H1 (cell line): ENCODE data around the gene SRRM4.

ENCODE experiments used
- POLR2A ChIP-seq, 2 experiments: IDR thresholded peaks; 1 replicate in 1 of 2; 2 replicates in 1 of 2; pipeline ENCODE4 v1.6.1; 2011; ENCODE audit warnings: low read depth in 2 of 2, low read length in 2 of 2, mild to moderate bottlenecking in 2 of 2; ENCODE audit errors: control extremely low read depth in 1 of 2
- YY1 ChIP-seq: IDR thresholded peaks from 2 replicates; pipeline ENCODE4 v1.6.1; 2011; ENCODE audit warnings: low read depth, mild to moderate bottlenecking, low read length

DNA sequence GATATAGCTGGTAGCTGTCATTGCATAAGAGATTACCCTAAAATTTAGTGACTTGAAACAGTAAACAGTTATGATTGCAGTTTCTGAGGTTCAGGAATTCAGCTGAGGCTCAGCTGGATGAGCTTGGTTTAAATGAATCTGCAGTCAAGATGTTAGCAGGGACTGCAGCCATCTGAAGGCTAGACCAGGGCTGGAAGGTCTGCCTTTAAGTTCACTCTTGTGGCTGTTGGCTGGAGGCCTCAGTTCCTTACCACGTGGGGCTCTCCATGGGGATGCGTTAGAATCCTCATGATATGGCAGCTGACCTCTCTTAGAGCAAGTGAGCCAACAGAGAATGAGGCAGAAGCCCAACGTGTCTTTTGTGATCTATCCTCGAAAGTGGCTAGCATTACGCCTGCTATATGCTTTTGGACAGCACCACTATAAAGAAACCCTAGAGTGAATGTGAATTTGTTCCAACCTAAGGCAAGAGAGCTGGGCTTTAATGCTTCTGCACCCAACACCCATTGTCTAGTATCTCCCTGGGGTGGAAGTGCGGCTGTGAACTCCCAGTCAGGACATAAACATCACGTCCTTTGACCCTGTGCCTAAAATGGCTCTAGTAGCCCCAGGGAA, 223.4 kb downstream of the SRRM4 start:
- TF ChIP-seq POLR2A (IDR thresholded peaks at IDR 0.05; ENCODE audit: control extremely low read depth in 1 of 2, low read depth in 2 of 2, low read length in 2 of 2): no peak
- no peak for TF ChIP-seq YY1
